NCI-H146 treated with DMSO at 0.1 percent for 48 hours (cell line): ENCODE measurements around the gene GJB4.
"Not testable (repeated sequence)": the region's sequence is repeated elsewhere in the genome, so short reads cannot be mapped to it uniquely, and the experiment has no call there.

Experiments
- DNase-seq: peaks from one replicate; lab custom pipeline; 2025; ENCODE audit not compliant: unreplicated experiment; lab: John Stamatoyannopoulos, UW

Gene GJB4

DNA sequence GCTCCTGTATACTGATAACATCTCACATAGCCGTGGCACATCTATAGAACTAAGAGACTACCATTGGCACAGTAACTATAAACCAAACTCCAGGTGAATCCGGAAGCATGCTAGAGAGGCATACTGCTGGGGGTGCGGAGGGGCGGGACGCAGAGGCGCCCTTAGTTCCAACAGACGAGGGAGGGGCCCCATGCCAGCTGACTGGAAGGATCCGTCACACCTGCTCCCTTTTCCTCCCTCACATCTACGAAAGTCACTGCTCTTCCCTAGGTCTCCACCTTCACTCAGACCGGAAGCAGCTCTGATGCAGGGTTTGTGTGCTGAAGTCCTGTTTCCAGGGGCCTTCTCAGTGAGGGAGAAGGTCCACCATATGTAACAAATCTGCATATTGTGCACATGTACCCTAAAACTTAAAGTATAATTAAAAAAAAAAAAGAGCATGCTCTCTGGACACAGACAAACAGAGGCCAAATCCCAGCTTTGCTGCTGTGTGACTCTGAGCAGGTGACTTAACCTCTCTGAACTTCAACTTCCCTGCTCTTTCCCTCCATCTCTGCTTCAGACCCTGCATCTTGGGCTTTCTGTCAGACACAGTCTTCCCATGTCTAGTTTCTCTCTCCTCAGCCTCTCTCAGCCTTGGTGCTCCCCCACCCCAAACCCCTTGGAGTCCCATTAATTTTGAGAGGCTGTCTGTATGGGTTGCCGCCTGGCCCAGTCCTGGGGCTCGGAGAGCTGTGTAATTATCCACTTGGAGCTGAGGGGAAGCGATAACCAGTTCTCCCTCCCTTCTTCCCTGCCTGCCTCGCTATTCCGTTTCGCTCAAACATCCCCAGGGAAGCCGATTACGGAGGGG is 12.5 kb upstream of the GJB4 start:
- no peak for DNase-seq

DNA sequence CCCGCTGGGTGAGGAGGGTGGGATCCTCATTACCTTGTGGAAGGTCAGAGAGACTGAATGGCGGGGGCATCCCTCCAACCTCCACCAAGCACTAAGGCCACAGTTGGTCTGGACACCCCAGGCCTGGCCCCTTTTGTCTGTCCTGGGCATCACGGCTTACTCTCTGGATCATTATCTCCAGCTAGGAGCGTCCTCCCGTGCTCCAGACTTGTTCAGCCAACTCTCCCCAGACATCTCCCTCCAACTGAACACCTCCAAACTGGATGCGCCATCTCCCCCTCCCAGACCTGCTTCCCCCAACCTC is 11.9 kb upstream of the GJB4 start:
- DNase-seq, result no peak

- no peak for DNase-seq
These were observed 9.5 kb upstream of the GJB4 start for GRCh38 chr1:34749992-34750391.

GRCh38 chr1:34750610-34751009 is 8.9 kb upstream of the GJB4 start:
- no peak for DNase-seq

GRCh38 chr1:34753163-34753562 is 6.4 kb upstream of the GJB4 start:
- DNase-seq, result no peak

DNA sequence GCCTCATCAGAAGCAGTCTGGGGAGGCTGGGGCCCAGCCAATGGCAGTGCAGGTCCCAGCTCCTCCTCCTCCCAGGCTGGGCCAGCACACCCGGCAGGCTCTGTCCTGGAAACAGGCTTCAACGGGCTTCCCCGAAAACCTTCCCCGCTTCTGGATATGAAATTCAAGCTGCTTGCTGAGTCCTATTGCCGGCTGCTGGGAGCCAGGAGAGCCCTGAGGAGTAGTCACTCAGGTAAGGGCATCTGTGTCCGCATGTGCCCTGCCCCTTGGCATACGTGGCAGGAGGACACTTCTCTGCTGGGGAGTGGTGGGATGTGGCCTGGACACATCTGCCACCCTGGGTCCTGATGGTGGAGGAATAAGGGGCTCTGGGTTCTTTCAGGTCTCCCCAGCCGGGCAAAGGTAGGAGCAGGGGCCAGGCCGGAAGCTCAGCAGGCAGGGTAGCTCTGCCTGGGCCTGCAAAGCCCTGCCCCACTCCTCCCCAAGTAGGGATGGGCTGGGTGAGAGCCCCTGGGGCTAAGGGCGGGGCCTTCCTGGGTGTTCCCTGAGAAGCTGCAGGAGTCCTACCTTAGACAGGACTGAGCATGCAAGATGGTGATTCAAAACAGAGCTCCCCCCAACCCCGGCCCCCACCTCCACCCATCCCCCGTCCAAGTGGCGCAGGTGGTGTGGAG is 4.4 kb upstream of the GJB4 start, which contains the start of gene GJB5:
Gene GJB5 (plus strand): TSS at position 84 of the 674 bp plus-strand sequence. CDS start 2,284 bp downstream, outside the sequence.
- DNase-seq, result no peak

- no peak for DNase-seq
These were observed 3.6 kb upstream of the GJB4 start for GRCh38 chr1:34755961-34756360.

DNA sequence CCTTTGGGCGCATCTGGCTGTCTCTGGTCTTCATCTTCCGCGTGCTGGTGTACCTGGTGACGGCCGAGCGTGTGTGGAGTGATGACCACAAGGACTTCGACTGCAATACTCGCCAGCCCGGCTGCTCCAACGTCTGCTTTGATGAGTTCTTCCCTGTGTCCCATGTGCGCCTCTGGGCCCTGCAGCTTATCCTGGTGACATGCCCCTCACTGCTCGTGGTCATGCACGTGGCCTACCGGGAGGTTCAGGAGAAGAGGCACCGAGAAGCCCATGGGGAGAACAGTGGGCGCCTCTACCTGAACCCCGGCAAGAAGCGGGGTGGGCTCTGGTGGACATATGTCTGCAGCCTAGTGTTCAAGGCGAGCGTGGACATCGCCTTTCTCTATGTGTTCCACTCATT is 2.2 kb upstream of the GJB4 start:
- DNase-seq, result no peak

DNA sequence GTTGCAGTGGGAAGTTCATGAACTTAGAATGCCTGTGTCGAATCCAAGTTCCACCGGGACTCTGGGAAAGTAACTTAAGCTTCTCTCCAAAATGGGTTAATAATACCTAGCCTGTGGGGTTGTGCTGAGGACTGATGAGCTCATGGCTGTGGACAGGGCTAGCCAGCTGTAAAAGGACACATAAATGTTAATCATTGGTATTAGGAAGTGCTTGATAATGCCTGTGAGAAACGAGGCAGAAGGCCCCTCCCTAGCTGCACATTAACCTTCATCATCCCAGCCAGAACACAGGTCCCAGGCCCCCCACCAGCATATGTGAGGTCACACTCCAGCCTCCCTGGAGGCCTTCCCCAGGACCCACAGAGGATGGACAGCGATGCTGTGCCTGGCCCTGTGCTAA is 789 bp upstream of the GJB4 start:
- DNase-seq, result no peak

DNA sequence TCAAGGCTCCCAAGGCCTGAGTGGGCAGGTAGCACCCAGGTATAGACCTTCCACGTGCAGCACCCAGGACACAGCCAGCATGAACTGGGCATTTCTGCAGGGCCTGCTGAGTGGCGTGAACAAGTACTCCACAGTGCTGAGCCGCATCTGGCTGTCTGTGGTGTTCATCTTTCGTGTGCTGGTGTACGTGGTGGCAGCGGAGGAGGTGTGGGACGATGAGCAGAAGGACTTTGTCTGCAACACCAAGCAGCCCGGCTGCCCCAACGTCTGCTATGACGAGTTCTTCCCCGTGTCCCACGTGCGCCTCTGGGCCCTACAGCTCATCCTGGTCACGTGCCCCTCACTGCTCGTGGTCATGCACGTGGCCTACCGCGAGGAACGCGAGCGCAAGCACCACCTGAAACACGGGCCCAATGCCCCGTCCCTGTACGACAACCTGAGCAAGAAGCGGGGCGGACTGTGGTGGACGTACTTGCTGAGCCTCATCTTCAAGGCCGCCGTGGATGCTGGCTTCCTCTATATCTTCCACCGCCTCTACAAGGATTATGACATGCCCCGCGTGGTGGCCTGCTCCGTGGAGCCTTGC is 1.7 kb downstream of the GJB4 start:
- no peak for DNase-seq

GRCh38 chr1:34761776-34762307 is 2.3 kb downstream of the GJB4 start:
- DNase-seq, result no peak

GRCh38 chr1:34762474-34763141 is 3.1 kb downstream of the GJB4 start:
- DNase-seq, result no peak

GRCh38 chr1:34763142-34763781 is 3.7 kb downstream of the GJB4 start:
- DNase-seq, result no peak

- DNase-seq, result no peak
These were observed 9.3 kb downstream of the GJB4 start for GRCh38 chr1:34768856-34769255.

DNA sequence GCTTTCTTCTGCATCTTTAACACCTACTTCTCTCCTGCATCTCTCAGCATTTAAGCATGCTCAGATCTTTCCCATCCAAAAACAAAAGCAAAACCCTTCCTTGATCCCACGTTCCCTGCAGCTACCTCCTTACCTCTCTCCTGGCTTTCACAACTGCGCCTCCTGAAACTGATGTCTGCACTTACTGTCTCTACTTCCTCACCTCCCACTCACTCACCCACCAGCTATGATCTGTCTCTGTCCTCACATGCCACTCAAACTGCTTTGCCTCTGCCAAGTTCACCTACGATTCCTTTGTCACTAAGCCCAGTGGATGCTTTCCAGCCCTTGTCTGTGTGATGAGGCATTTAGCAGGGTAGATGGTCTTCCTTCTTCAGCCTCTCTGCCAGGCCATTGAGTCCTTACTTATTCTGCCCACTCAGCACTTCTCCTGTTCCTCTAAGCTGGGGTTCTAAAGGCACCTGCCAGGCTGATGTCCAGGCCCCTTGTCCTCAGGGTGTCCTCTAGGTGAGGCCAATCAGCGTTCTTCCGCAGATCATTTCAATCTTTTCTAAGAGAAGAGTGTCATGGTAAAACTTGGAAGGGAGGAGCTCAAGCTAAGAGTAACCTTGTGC is 11.5 kb downstream of the GJB4 start:
- DNase-seq, result no peak

DNA sequence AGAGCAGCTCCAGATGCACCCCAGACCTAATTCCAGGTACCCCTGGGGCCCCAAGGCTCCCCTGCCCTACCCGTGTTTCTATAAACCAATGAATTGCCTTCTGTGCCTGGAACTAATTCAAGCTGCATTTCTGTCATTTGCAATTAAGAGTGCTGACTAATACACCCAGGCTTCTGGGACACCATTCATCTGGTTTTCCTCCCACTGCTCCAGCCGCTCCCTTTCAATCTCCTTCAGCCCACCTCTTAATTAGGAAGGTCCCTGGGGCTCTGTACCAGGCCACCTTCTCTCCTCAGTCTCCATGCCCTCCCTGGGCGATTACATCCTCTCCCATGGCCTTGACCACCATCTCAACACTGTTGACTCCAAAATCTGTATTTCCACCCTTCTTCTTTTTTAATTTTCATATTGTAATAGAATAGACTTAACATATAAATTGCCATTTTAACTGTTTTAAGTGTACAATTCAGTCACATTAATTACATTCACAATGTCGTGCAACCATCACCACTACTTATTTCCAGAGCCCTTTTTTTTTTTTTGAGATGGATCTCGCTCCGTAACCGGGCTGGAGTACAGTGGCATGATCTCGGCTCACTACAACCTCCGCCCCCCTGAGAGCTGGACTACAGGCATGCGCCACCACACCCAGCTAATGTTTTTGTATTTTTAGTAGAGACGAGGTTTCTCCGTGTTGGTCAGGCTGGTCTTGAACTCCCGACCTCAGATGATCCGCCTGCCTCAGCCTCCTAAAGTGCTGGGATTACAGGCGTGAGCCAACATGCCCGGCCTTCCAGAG is 12.2 kb downstream of the GJB4 start:
- no peak for DNase-seq

DNA sequence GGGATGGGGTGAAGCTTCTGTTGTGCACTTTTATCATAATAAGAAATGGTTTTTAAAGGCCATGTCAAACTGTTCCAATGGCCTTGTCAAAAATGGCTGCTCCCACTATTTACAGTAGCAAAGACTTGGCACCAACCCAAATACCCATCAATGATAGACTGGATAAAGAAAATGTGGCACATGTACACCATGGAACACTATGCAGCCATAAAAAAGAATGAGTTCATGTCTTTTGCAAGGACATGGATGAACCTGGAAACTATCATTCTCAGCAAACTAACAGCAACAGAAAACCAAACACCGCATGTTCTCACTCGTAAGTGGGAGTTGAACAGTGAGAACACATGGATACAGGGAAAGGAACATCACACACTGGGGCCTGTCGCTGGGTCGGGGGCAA is 13.6 kb downstream of the GJB4 start:
- not testable (repeated sequence) for DNase-seq

DNA sequence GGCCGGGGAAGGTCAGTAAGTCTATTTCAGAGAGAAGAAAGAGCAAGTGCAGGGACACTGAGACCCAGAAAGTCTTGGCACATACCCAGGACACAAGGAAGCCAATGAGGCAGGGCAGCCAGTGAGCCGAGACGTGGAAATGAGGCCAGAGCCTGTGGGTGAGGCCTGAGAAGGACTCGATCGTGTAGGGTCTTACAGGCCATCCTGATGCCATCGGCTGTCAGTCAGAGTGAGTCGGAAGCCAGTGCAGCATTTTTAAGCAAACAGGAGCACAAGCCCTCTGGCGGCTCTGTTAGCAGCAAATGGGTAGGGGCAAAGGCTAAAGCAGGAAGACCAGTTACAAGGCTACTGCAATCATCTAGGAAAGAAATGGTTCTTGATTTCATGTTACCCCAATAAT is 15.4 kb downstream of the GJB4 start:
- DNase-seq, result no peak

GRCh38 chr1:34776911-34777310 is 17.4 kb downstream of the GJB4 start:
- DNase-seq, result no peak
